ENCODE results near the gene P2RY2.

- TF ChIP-seq, protein P1, sequence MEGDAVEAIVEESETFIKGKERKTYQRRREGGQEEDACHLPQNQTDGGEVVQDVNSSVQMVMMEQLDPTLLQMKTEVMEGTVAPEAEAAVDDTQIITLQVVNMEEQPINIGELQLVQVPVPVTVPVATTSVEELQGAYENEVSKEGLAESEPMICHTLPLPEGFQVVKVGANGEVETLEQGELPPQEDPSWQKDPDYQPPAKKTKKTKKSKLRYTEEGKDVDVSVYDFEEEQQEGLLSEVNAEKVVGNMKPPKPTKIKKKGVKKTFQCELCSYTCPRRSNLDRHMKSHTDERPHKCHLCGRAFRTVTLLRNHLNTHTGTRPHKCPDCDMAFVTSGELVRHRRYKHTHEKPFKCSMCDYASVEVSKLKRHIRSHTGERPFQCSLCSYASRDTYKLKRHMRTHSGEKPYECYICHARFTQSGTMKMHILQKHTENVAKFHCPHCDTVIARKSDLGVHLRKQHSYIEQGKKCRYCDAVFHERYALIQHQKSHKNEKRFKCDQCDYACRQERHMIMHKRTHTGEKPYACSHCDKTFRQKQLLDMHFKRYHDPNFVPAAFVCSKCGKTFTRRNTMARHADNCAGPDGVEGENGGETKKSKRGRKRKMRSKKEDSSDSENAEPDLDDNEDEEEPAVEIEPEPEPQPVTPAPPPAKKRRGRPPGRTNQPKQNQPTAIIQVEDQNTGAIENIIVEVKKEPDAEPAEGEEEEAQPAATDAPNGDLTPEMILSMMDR (IDR thresholded peaks at IDR 0.05) = no peak
- no peak for TF ChIP-seq POLR2A (IDR thresholded peaks at IDR 0.05)
Observed at GRCh38 chr11:73248526-73249185, 30.6 kb downstream of the P2RY2 start.

Data from esophagus squamous epithelium (tissue), 4 donors.